HCT116 (cell line): ENCODE measurements around the gene DDHD1. TPM values are rescaled to one million over a fixed set of nuclear protein-coding genes. Genes with fewer than 3 reads are reported as not detected.
"Not testable (repeated sequence)": the region's sequence is repeated elsewhere in the genome, so short reads cannot be mapped to it uniquely, and the experiment has no call there.

Source experiments
- ATAC-seq: fragments of 200-7000 bp; cut with Tn5 transposase; 2 replicates; pipeline ENCODE4 v1.9.1; 2020; ENCODE audit warnings: mild to moderate bottlenecking, moderate library complexity
- BruUV-seq: library from RNA; stranded (reverse); fragments of 400-500 nt; replicated peaks from 2 replicates; lab custom pipeline; 2021; lab: Mats Ljungman, UMichigan
- CTCF ChIA-PET: fragments of 300-600 bp; sonication (Branson Sonifier 250); formaldehyde crosslinking; loops from one replicate; lab custom pipeline; 2021; ENCODE audit warnings: antibody characterized with exemption; lab: Charles Lee
- POLR2A ChIA-PET: fragments of 300-600, 350-600 bp; sonication (Branson Sonifier 250); formaldehyde crosslinking; loops from one replicate; lab custom pipeline; 2021; ENCODE audit warnings: antibody characterized with exemption; lab: Charles Lee
- RAD21 ChIA-PET, 2 experiments: fragments of 300-600 bp; sonication (Branson Sonifier 250); formaldehyde crosslinking; loops; one replicate each; lab custom pipeline; 2023; ENCODE audit warnings: low total read pairs in 2 of 2; ENCODE audit not compliant: uncharacterized antibody in 2 of 2, unreplicated experiment in 2 of 2, low non-redundant PET in 1 of 2; lab: Charles Lee
- DNase-seq: peaks from one replicate; pipeline ENCODE4 v3.0.0-alpha.2; 2010; ENCODE audit warnings: low read depth, low spot score
- H2AFZ ChIP-seq: fragments of 200-600 bp; shearing (Covaris generic), sonication (generic); 2 replicates; pipeline ENCODE4 v1.6.1; 2017; ENCODE audit warnings: low read depth, mixed run types, mixed read lengths, antibody characterized with exemption, low read length; ENCODE audit not compliant: poor library complexity, severe bottlenecking
- H3K27ac ChIP-seq: 2 replicates; pipeline ENCODE4 v1.5.1; 2012; ENCODE audit warnings: low read depth, low read length
- H3K27me3 ChIP-seq: fragments of 200-600 bp; sonication (generic); 2 replicates; pipeline ENCODE4 v1.6.1; 2016; ENCODE audit warnings: mixed run types, low read length, mixed read lengths; ENCODE audit not compliant: insufficient read depth
- H3K36me3 ChIP-seq, 2 experiments: fragments of 200-500 bp in 1 of 2; fragments of 200-600 bp in 1 of 2; sonication (Bioruptor generic) in 1 of 2; sonication (generic) in 1 of 2; 2 replicates each; pipeline versions ENCODE4 v1.5.1 to v1.6.1; 2014 to 2016; ENCODE audit warnings: low read length in 2 of 2, inconsistent platforms in 1 of 2, mixed read lengths in 1 of 2, mixed run types in 1 of 2; ENCODE audit not compliant: insufficient read depth in 2 of 2, control insufficient read depth in 1 of 2
- H3K4me1 ChIP-seq, 2 experiments: fragments of 200-600 bp in 1 of 2; sonication (generic) in 1 of 2; 2 replicates each; pipeline versions ENCODE4 v1.5.1 to v1.6.1; 2012 to 2017; ENCODE audit warnings: low read length in 2 of 2, inconsistent platforms in 1 of 2, mild to moderate bottlenecking in 1 of 2, mixed read lengths in 1 of 2, mixed run types in 1 of 2, moderate library complexity in 1 of 2; ENCODE audit not compliant: insufficient read depth in 2 of 2, control insufficient read depth in 1 of 2
- H3K4me2 ChIP-seq: fragments of 200-600 bp; sonication (generic); 2 replicates; pipeline ENCODE4 v1.6.1; 2017; ENCODE audit warnings: mixed run types, low read length, mixed read lengths
- H3K4me3 ChIP-seq, 2 experiments: fragments of 200-600 bp in 1 of 2; sonication (generic) in 1 of 2; replicated peaks in 1 of 2; 2 replicates each; pipeline ENCODE4 v1.5.1; 2011 to 2016; ENCODE audit warnings: low read length in 2 of 2, control low read depth in 1 of 2, low read depth in 1 of 2, mild to moderate bottlenecking in 1 of 2, mixed read lengths in 1 of 2, mixed run types in 1 of 2
- H3K79me2 ChIP-seq: fragments of 200-600 bp; sonication (generic); 2 replicates; pipeline ENCODE4 v1.6.1; 2017; ENCODE audit warnings: mild to moderate bottlenecking, mixed run types, low read length, moderate library complexity, mixed read lengths; ENCODE audit not compliant: insufficient read depth
- H3K9ac ChIP-seq: fragments of 200-600 bp; sonication (generic); 2 replicates; pipeline ENCODE4 v1.6.1; 2016; ENCODE audit warnings: low read length, mixed read lengths
- H3K9me2 ChIP-seq: fragments of 200-600 bp; sonication (generic), shearing (Covaris generic); 2 replicates; pipeline ENCODE4 v1.6.1; 2017; ENCODE audit warnings: mixed run types, mild to moderate bottlenecking, moderate library complexity; ENCODE audit not compliant: insufficient read depth
- H3K9me3 ChIP-seq, 2 experiments: fragments of 200-500 bp in 1 of 2; fragments of 200-600 bp in 1 of 2; sonication (Bioruptor generic) in 1 of 2; sonication (generic) in 1 of 2; 2 replicates each; pipeline ENCODE4 v1.6.1; 2014 to 2017; ENCODE audit warnings: low read length in 2 of 2, mixed read lengths in 2 of 2, inconsistent platforms in 1 of 2, low read depth in 1 of 2, mild to moderate bottlenecking in 1 of 2, mixed run types in 1 of 2, moderate library complexity in 1 of 2; ENCODE audit not compliant: control insufficient read depth in 1 of 2, insufficient read depth in 1 of 2
- H4K20me1 ChIP-seq: fragments of 200-600 bp; sonication (generic), shearing (Covaris generic); 2 replicates; pipeline ENCODE4 v1.6.1; 2017; ENCODE audit warnings: mixed run types, mild to moderate bottlenecking, moderate library complexity; ENCODE audit not compliant: insufficient read depth
- CBX3 ChIP-seq: IDR thresholded peaks from 2 replicates; pipeline ENCODE4 v1.6.1; 2012; ENCODE audit warnings: low read depth
- EZH2phosphoT487 ChIP-seq: fragments of 200-600 bp; IDR thresholded peaks from 2 replicates; pipeline ENCODE4 v1.6.1; 2018; ENCODE audit warnings: antibody characterized with exemption, borderline replicate concordance
- SIN3A ChIP-seq: IDR thresholded peaks from 2 replicates; pipeline ENCODE4 v1.6.1; 2012; ENCODE audit warnings: low read depth
- SP1 ChIP-seq: IDR thresholded peaks from 2 replicates; pipeline ENCODE4 v1.6.1; 2012; ENCODE audit warnings: low read depth
- SRF ChIP-seq: IDR thresholded peaks from 2 replicates; pipeline ENCODE4 v1.6.1; 2012; ENCODE audit warnings: low read depth
- YY1 ChIP-seq: IDR thresholded peaks from 2 replicates; pipeline ENCODE4 v1.6.1; 2011; ENCODE audit warnings: low read length, low read depth, moderate library complexity, mild to moderate bottlenecking; ENCODE audit not compliant: insufficient replicate concordance; ENCODE audit errors: extremely low read depth
- ZNF274 ChIP-seq: fragments of 200-500 bp; sonication (Bioruptor generic); IDR thresholded peaks from 2 replicates; pipeline ENCODE4 v1.6.1; 2014; ENCODE audit warnings: mild to moderate bottlenecking, low read depth, low read length, inconsistent platforms
- intact Hi-C: fragments of 100-400 bp; cut with micrococcal nuclease; formaldehyde crosslinking; loops from 2 replicates; pipeline ENCODE4 v1.10.0; 2022
- total RNA-seq: library from RNA; stranded (reverse); gene quantifications from one replicate; pipeline ENCODE4 v1.2.1, GENCODE V29; 2021; ENCODE audit not compliant: unreplicated experiment

The DDHD1 gene
- total RNA-seq, 1 experiment from 2014 or later, result 26.9 TPM

DNA sequence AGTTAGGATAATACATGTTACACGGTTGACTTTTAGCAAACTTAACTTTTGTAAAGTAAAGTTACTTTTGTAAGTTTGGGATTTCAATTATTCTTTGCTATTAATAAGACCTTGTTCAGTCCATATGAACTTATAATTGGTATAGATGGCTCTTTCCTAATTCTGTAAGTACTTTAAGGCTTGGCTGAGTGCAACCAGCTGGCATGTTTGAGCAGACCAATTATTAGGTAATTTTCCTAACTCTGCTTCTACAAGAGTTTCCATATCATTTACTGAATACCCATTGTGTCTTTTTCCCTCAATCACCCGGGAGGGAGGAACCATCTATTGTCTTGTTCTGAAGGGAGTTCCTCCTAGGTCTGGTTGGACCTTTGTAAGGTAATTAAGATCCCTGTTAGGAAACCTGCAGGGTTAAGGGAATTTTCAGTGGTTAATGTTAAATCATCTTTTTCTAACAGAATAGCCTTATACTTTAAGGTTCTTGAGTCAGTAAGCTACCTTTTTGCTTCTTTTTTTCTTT, 26.4 kb upstream of the DDHD1 start:
- H3K9ac ChIP-seq, H4K20me1 ChIP-seq, H3K9me3 ChIP-seq, CTCF ChIA-PET, H3K79me2 ChIP-seq, BruUV-seq, H3K27me3 ChIP-seq, H3K27ac ChIP-seq, H3K36me3 ChIP-seq, ATAC-seq, POLR2A ChIA-PET, intact Hi-C loops, H2AFZ ChIP-seq, RAD21 ChIA-PET, H3K4me3 ChIP-seq, H3K9me2 ChIP-seq, H3K4me2 ChIP-seq, DNase-seq: not testable (repeated sequence)
- peaks cover 17 to 36% of the 10 kb centered on the region in 2 experiments for H3K4me1 ChIP-seq

DNA sequence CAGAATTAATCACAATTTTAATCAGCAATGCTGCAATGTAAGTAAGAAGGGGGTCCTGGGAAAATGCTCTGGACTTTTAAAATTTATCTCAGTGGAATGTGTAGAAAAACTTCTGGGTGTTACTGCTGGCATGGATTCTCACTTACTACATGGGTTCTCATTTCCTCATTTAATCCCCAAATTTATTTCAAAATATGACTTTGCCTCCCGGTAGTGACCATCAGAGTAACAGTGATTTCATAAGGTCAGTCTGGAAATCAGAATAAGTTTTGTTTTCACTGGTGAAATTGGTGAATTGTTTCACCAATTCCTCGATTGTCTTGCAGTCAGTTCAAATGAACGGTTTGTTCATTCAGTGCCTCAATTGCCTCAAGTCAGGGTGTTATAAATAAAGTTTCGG, 22.3 kb upstream of the DDHD1 start:
- intact Hi-C loops, result no loop called here
- Histone ChIP-seq H4K20me1 (no peaks in the 10 kb centered on the region), H3K4me2 (no peak overlapping the region), H3K9ac (no peak overlapping the region), H3K9me3 (no peaks in the 10 kb centered on the region), H3K4me1 (peaks cover under 1 to 1% of the 10 kb centered on the region in 2 experiments; a peak in 3 of 4 replicates), H3K27me3 (no peaks in the 10 kb centered on the region), H3K79me2 (no peaks in the 10 kb centered on the region), H3K9me2 (no peaks in the 10 kb centered on the region), H2AFZ (no peak overlapping the region), H3K4me3 (no peak overlapping the region), H3K27ac (no peak overlapping the region), H3K36me3 (no peaks in the 10 kb centered on the region)
- ChIA-PET CTCF (no interaction called here), POLR2A (no interaction called here), RAD21 (no interaction called here)
- ATAC-seq (no peak), DNase-seq (no peak)
- no TSS peak for BruUV-seq
- TF ChIP-seq CBX3 (no peak), ZNF274 (no peak), YY1 (no peak), EZH2phosphoT487 (no peak), SIN3A (no peak), SP1 (no peak), SRF (no peak)
